DMS 273 (cell line): Measurements from ENCODE around the gene KRT33A.
"Not testable (repeated sequence)": the region's sequence is repeated elsewhere in the genome, so short reads cannot be mapped to it uniquely, and the experiment has no call there.

Experiments
- DNase-seq: peaks from one replicate; lab custom pipeline; 2025; ENCODE audit not compliant: unreplicated experiment; lab: John Stamatoyannopoulos, UW

KRT33A gene

GRCh38 chr17:41366070-41366469, 15.4 kb upstream of the KRT33A start:
- DNase-seq, result no peak

GRCh38 chr17:41363881-41364280, 13.3 kb upstream of the KRT33A start:
- no peak for DNase-seq

GRCh38 chr17:41360296-41360995, 9.8 kb upstream of the KRT33A start:
- DNase-seq, result no peak

- DNase-seq, result no peak
Measured at GRCh38 chr17:41354536-41354935, 3.9 kb upstream of the KRT33A start.

GRCh38 chr17:41352597-41353366, 2.2 kb upstream of the KRT33A start:
- no peak for DNase-seq

- DNase-seq, result no peak
Measured at GRCh38 chr17:41351177-41351576, 549 bp upstream of the KRT33A start.

GRCh38 chr17:41347869-41348760, 2.5 kb downstream of the KRT33A start:
- no peak for DNase-seq

- not testable (repeated sequence) for DNase-seq
Measured at GRCh38 chr17:41346421-41346820, 4.2 kb downstream of the KRT33A start.

GRCh38 chr17:41345992-41346391, 4.6 kb downstream of the KRT33A start:
- DNase-seq, result no peak

- DNase-seq, result no peak
Measured at GRCh38 chr17:41343029-41343428, 7.6 kb downstream of the KRT33A start.

- DNase-seq, result no peak
Measured at GRCh38 chr17:41340934-41341861, 9.4 kb downstream of the KRT33A start.

- no peak for DNase-seq
Measured at GRCh38 chr17:41340494-41340893, 10.1 kb downstream of the KRT33A start.

- no peak for DNase-seq
Measured at GRCh38 chr17:41339571-41340172, 11.0 kb downstream of the KRT33A start.

GRCh38 chr17:41338961-41339485, 11.6 kb downstream of the KRT33A start:
- no peak for DNase-seq

GRCh38 chr17:41335747-41336146, 14.9 kb downstream of the KRT33A start:
- DNase-seq, result no peak

- DNase-seq, result no peak
Measured at GRCh38 chr17:41334385-41335305, 16.0 kb downstream of the KRT33A start.

GRCh38 chr17:41333836-41334235, 16.8 kb downstream of the KRT33A start:
- no peak for DNase-seq

GRCh38 chr17:41333098-41333497, 17.5 kb downstream of the KRT33A start:
- DNase-seq, result no peak

- DNase-seq, result no peak
Measured at GRCh38 chr17:41332239-41332638, 18.4 kb downstream of the KRT33A start.
